ENCODE measurements around the gene IL17RC. TPM values are rescaled to one million over a fixed set of nuclear protein-coding genes. Genes with fewer than 3 reads are reported as not detected.
A peak's percentile ranks its signal among the peaks of the same experiment; 100 is the strongest.

IL17RC gene
- total and polyA plus RNA-seq, 3 donors from 2014 or later, result 12.0 to 26.1 (median 21.0) TPM

DNA sequence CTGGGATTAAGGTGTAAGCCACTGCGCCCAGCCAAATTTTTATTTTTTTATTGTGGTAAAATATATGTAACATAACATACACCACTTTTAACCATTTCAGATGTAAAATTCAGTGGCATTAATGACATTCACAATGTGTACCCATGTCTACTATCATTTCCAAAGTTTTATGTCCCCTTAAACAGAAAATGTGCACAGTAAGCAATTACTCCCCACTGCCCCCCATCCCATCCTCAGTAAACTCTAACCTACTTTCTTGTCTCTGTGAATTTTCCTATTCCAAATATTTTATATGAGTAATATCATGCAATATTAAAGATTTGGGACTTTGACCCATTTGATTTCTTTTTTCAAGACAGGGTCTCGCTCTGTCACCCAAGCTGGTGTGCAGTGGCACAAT lies 49.9 kb downstream of the IL17RC start:
- no peak for TF ChIP-seq POLR2A (IDR thresholded peaks at IDR 0.05)
- TF ChIP-seq, protein P1, sequence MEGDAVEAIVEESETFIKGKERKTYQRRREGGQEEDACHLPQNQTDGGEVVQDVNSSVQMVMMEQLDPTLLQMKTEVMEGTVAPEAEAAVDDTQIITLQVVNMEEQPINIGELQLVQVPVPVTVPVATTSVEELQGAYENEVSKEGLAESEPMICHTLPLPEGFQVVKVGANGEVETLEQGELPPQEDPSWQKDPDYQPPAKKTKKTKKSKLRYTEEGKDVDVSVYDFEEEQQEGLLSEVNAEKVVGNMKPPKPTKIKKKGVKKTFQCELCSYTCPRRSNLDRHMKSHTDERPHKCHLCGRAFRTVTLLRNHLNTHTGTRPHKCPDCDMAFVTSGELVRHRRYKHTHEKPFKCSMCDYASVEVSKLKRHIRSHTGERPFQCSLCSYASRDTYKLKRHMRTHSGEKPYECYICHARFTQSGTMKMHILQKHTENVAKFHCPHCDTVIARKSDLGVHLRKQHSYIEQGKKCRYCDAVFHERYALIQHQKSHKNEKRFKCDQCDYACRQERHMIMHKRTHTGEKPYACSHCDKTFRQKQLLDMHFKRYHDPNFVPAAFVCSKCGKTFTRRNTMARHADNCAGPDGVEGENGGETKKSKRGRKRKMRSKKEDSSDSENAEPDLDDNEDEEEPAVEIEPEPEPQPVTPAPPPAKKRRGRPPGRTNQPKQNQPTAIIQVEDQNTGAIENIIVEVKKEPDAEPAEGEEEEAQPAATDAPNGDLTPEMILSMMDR (IDR thresholded peaks at IDR 0.05), result no peak
- H3K27ac ChIP-seq, result no peak overlapping the region
- no peaks in the 10 kb centered on the region for H3K9me3 ChIP-seq
- WGBS, 2 donors, result 97 to 100% methylated on average over 2 of the region's 2 CpGs
- H3K27me3 ChIP-seq, result no peaks in the 10 kb centered on the region
- no peaks in the 10 kb centered on the region for H3K36me3 ChIP-seq (ENCODE audit: low read depth, missing control alignments)
- intact Hi-C loops (cut with DNase I; ENCODE audit: low total_unique reads), result no loop called here
- DNase-seq, result no peak
- H3K4me3 ChIP-seq, result no peak overlapping the region
- no peaks in the 10 kb centered on the region for H3K4me1 ChIP-seq

DNA sequence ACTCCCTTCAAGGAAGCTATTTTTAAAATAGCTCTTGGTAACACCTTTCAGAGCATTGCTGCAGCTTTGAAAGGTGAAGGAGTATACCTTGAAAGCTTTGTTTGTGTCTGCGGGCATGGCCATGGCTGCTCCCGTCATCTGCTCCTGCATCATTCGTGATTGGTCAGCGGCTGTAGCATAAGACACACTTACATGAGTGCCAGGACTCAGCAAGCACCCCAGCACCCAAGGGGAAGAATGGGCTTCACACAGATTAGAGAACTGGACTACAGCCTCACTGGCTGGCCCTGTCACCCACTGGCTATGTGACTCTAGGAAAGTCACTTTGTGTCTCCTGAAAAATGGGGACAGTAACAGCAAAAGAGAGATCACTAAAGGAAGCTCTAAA lies 52.7 kb downstream of the IL17RC start:
- DNase-seq, result no peak

DNA sequence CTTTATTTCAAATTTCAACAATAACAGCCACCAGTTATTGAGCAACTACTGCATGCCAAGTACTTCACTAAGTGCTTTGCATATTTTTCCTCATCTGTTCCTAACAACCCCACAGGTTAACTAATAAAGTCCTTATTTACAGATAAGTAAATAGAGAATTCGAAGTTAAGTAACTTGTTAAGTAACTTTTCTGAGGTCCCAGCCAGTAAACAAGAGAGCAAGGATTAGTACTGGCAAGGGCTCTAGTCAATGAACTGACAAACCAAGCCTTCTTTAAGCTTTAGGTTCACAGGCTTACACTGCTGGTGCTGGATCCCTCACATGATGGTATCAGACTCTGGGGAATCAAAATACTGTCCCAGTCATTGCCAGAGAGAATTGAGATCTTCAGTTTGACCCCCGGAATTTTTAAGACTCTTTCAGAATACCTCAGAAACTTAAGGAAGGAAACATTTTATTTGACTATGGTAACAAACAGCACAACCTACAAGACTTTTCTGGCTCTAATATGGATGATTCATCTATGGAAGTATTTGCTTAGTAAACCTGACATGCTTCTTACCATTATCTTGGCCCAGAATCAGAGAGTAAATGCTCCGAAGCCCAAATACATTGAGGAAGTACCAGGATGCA lies 53.2 kb downstream of the IL17RC start:
- no peak overlapping the region for H3K4me3 ChIP-seq
- H3K27me3 ChIP-seq, result no peaks in the 10 kb centered on the region
- no peaks in the 10 kb centered on the region for H3K36me3 ChIP-seq (ENCODE audit: low read depth, missing control alignments)
- no peak for DNase-seq
- 92 to 93% methylated on average over 3 of the region's 3 CpGs for WGBS, 2 donors
- H3K9me3 ChIP-seq, result no peaks in the 10 kb centered on the region
- H3K27ac ChIP-seq, result no peak overlapping the region
- no peaks in the 10 kb centered on the region for H3K4me1 ChIP-seq
- TF ChIP-seq, protein P1 (IDR thresholded peaks at IDR 0.05), result no peak
- TF ChIP-seq POLR2A (IDR thresholded peaks at IDR 0.05), result no peak
- intact Hi-C loops (cut with DNase I; ENCODE audit: low total_unique reads), result no loop called here

More for the DNA sequence above, 52.7 kb downstream of the IL17RC start:
- no peaks in the 10 kb centered on the region for H3K9me3 ChIP-seq
- WGBS, 2 donors, result 90 to 92% methylated on average over 4 of the region's 4 CpGs
- H3K27me3 ChIP-seq, result no peaks in the 10 kb centered on the region
- H3K27ac ChIP-seq, result no peak overlapping the region
- no peaks in the 10 kb centered on the region for H3K4me1 ChIP-seq
- no peak overlapping the region for H3K4me3 ChIP-seq
- intact Hi-C loops (cut with DNase I; ENCODE audit: low total_unique reads), result no loop called here
- TF ChIP-seq, protein P1 (IDR thresholded peaks at IDR 0.05), result no peak
- no peak for TF ChIP-seq POLR2A (IDR thresholded peaks at IDR 0.05)
- no peaks in the 10 kb centered on the region for H3K36me3 ChIP-seq (ENCODE audit: low read depth, missing control alignments)

DNA sequence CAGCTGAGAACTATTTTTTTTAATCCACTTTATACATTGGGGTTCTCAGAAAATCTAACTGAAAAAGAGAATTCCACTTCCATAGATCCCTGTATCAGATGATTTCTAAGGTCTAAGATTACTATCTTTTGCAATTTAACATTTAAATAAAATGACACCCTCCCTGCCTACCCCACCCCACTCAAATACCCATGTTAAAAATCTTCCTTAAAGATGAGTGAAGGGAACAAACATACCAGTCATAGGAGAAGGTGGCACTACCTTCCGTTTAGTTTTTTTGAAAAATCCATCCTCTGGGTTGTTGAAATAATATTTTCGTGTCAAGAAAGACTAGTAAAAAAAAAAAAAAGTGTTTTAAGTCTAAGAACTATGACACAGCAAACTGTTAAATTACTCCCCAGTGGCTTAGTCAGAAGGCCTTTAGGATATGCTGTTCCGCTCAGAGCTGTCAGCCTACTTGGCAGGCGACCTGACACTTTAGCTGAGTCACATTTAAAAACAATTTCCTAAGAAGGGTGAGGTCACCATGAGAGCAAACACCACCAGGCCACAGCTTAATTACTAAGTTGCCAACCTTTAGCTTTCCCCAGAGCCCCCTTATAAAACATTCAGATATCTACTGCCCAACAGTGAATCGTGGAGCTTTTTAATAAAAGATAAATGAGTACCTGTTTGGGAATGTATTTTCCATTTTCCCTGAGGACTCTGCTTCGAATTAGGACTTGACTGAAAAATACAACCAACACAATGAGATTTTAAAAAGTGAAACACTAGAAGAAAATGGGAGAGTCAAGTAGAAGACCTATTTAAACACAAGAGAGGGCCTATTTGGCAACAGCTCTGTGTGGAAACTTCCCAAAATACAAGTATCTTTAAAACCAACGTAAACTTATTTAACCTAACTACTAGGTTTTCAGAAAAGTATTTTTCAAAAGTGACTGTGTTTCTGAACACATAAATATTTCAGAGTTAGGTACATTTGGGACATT lies 60.1 kb downstream of the IL17RC start:
- H3K36me3 ChIP-seq (ENCODE audit: low read depth, missing control alignments), result no peaks in the 10 kb centered on the region
- H3K4me1 ChIP-seq, result no peaks in the 10 kb centered on the region
- no peaks in the 10 kb centered on the region for H3K9me3 ChIP-seq
- no peak for TF ChIP-seq POLR2A (IDR thresholded peaks at IDR 0.05)
- TF ChIP-seq, protein P1 (IDR thresholded peaks at IDR 0.05), result no peak
- H3K27ac ChIP-seq, result peak overlapping the region in 1 of 2 donors; percentile 74
- intact Hi-C loops (cut with DNase I; ENCODE audit: low total_unique reads), result no loop called here
- H3K4me3 ChIP-seq, result no peak overlapping the region
- no peaks in the 10 kb centered on the region for H3K27me3 ChIP-seq
- DNase-seq, result peak; percentile 64
- 53 to 72% methylated on average over 7 of the region's 7 CpGs for WGBS, 2 donors
